Measurements from ENCODE around the gene EVA1A. TPM values are rescaled to one million over a fixed set of nuclear protein-coding genes. Genes with fewer than 3 reads are reported as not detected.
"Not testable (repeated sequence)": the region's sequence is repeated elsewhere in the genome, so short reads cannot be mapped to it uniquely, and the experiment has no call there.

EVA1A gene
- polyA plus RNA-seq, 3 donors: 12.2 to 17.6 (median 16.0) TPM

DNA sequence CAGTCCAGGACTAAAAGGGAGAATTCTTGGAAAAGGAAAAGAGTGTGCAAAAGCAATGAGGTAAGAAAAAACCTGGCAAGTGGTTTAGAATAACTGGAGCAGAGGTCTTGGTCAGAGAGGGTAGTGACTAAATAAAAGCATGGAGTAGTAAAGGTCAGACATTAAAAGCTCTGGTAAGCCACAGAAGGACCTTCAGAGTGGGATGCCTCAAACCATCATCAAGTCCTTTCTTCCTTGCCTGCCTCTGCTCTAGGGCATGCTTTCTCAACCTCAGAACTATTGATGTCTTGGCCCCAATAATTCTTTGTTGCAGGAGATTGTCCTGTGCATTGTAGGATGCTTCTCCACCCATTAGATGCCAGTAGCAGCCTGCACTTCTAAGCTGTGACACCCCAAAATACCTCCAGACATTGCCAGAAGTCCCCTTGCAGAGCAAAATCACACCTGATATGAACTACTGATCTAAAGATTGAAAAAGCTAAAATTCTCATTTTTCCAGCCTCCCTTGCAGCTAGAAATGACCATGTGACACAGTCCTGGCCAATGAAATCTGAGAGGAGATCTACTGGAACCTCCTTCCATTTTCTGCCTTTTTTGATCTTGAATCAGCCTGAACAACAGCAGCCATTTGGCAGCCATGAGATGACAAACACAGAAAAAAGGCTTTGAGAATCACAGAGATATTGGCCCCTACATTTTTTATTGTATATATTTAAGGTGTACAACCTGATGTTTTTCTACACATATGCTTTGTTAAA is 48.1 kb downstream of the EVA1A start:
- DNase-seq (ENCODE audit: extremely low read depth in 1 of 11, low read depth in 9 of 11, low spot score in 4 of 11): no peak

DNA sequence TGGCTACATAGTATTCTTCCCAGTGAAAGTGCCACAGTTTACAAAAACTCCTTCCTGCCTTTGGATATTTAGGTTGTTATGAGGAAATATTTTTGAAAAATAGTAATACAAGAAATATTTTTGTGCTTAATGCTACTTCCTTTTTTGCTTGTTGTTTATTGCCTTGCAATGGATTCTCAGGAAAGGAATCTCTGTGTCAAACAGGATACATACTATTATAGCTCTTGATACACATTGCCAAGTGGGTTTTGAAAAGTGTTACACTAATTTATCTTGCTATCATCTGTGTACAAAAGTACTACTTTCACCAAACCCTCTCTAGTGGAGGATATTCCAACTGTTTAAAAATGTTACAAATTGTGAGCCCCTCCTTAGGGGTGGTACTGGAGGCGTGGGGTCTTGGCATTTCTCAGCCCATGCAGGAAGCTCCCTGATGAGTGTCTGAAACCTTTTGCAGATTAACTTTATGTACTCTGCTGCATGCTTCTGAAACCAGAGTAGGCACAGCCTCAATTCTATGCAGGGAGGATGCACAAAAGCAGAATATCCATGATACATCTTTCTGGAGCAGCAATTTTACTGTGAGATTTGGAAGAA is 54.5 kb downstream of the EVA1A start:
- no peak for DNase-seq (ENCODE audit: extremely low read depth in 1 of 11, low read depth in 9 of 11, low spot score in 4 of 11)

DNA sequence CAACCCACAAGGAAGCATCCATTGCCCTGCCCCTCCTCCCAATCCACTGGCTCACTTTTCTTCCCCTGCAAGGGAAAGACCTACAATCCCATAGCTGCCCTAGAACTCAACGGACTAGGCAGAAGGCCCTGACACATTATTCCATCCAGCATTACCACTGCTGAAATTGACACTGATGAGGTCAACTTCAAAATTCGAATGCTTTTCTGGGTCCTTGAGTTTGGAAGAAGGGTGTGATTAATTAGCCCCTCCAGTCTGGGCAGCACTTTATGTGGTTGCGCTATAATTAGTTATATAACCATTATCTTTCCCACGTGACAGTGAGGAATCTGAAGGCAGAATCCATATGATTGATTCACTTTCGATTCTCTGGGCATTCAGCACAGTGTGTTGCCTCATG is 55.7 kb downstream of the EVA1A start:
- no peak for DNase-seq (ENCODE audit: extremely low read depth in 1 of 11, low read depth in 9 of 11, low spot score in 4 of 11)

DNA sequence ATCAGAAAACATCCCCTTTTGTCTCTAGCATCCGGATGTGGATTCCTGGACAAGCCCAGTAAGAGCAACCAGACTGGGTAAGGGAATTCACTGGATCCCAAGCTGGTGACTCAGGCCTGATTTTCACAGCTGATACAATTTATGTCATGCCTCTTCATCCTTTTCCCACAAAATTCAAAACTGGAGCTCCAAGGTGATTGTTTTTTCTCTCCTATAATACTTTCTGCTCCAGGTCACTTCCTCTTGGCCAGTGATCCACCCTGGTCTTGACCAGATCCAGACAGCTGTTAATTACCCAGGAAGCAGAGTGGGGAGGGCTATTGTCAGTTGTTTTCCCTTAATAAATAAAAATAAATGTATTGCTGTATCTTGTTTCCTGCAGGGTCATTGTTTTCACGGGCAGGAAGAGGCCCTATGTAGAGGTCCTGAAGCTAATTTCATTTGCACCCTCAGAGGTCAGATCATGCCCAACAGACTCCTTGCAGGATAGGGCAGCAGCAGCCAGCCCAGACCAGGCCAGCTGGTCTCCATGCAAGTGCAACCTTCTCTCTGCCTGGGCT is 57.6 kb downstream of the EVA1A start:
- no peak for DNase-seq (ENCODE audit: extremely low read depth in 1 of 11, low read depth in 9 of 11, low spot score in 4 of 11)

DNA sequence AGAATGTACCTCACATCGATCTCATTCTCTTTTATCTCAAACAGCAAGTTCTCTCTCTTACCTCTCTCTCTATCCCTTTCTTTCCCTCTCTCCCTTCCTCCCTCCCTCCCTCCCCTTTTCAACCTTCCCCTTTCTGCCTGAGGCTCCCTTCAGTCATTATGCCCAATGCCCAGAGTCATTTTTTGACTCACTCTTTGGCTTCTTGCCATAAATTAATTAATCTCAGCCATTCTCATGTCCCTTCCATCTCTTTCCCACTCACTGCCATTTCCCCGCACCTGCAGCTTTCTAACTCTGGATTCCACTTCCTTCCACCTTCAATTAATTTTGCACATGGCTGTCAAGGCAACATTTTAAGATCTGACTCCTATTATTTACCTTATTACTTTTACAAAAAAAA is 60.1 kb downstream of the EVA1A start:
- no peak for DNase-seq (ENCODE audit: extremely low read depth in 1 of 11, low read depth in 9 of 11, low spot score in 4 of 11)

DNA sequence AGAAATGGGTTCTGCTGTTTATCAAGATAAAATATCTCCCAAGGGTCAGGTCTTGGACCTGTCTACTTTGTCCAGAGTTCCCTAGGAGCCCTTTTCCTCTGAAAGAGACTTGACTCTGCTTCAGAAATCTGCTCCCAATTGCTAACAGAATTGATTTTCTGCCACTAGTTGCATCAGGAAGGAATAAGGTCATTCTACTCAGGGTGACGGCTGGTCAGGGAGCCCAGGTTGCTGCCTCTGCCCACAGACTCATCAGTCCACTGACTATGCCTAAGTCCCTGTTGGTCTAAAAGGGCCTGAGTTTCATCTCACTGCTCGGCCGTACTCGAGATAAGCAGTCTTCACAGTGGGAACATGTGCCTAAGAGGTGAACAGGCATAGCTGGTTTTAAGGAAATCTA is 61.2 kb downstream of the EVA1A start:
- no peak for DNase-seq (ENCODE audit: extremely low read depth in 1 of 11, low read depth in 9 of 11, low spot score in 4 of 11)

DNA sequence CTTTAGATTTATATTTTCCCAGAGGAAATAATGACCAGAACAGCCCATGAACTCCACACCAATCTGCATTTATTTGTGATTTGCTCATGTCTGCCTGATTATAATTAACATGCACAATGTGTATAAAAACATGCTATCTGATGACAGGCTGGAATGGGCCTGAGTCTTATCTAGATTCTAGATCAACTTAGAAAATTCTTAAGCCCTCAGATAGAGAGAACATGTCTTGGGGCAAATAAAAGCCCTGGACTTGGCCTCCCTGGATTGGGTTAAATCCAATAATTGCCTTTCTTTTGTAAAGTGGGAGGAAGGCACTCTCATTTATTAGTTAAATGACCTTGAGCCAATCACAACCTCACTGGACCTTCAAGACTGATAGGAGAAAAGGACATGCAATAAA is 61.8 kb downstream of the EVA1A start:
- no peak for DNase-seq (ENCODE audit: extremely low read depth in 1 of 11, low read depth in 9 of 11, low spot score in 4 of 11)

DNA sequence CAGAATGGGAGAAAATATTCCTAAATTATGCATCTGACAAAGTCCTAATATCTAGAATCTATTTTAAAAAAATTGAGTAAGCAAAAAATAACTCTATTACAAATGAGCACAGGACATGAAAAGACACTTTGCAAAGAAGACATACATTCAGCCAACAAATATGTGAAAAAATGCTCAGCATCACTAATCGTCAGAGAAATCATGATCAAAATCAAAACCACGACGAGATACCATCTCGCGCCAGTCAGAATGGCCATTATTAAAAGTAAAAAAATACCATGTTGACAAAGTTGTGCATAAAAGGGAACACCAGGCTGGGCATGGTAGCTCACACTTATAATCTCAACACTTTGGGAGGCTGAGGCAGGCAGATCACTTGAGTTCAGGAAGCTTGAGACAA is 63.5 kb downstream of the EVA1A start:
- no peak for DNase-seq (ENCODE audit: extremely low read depth in 1 of 11, low read depth in 9 of 11, low spot score in 4 of 11)

DNA sequence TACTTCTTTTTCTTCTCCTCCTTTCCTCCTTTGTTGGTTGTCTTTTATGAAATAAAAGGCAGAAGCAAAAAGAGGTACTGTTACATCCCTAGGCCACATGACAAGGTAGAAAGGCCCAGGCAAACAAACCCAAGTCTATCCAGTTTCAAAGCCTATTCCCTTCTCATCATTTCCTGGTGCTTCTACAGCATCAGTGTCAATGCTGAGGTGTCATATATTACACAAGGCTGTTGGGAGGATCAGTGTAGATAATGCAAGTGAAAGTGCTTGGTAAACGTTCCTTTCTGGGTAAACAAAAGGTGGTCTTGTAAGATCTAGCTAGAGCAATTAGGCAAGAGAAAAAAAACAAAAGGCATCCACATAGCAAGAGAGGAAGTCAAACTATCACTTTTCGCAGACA is 64.9 kb downstream of the EVA1A start:
- no peak for DNase-seq (ENCODE audit: extremely low read depth in 1 of 11, low read depth in 9 of 11, low spot score in 4 of 11)

DNA sequence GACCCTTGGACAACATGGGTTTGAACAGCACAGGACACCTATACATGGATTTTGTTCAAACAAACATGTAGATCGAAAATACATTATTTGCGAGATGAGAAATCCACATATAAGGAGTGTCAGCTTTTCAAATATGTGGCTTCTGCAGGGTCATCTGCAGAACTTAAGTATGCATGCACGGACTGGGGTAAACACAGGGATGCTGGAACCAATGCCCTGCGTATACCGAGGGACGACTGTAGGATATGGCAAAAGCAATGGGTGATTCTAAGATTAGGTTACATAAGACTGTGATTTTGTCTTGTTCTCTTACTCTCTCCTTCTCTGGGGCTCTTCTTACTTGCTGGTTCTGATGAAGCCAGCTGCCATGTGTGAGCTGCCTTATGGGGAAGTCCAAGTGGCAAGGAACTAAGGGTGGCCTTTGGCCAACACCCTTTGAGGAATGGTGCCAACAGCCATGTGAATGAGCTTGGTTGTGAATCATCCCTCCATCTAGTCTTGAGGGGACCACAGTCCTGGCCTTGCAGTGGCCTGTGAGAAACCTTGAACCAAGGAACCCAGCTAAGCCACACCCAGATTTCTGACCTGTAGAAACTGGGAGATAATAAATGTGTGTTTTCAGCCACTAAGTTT is 66.5 kb downstream of the EVA1A start:
- DNase-seq (ENCODE audit: extremely low read depth in 1 of 11, low read depth in 9 of 11, low spot score in 4 of 11): no peak

DNA sequence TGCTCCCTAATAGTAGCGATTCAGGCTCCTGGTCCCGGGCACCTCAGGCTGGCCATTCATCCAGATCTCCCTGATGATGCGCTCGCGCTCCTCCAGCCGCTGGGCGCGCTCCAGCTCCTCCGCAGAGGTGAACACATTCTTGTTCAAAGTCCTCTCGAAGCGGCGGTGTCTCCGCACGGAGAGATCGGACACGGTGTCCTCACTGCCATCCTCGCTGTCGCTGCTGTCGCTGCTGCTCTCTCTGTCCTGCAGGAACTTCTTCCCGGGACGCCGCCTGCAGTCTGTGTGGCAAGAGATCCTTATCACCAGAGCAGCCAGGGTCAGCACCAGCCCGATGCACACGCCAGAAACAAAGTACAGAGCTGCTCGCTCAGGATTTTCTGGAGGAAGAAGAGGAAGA is 67.5 kb downstream of the EVA1A start:
- DNase-seq (ENCODE audit: extremely low read depth in 1 of 11, low read depth in 9 of 11, low spot score in 4 of 11): no peak

DNA sequence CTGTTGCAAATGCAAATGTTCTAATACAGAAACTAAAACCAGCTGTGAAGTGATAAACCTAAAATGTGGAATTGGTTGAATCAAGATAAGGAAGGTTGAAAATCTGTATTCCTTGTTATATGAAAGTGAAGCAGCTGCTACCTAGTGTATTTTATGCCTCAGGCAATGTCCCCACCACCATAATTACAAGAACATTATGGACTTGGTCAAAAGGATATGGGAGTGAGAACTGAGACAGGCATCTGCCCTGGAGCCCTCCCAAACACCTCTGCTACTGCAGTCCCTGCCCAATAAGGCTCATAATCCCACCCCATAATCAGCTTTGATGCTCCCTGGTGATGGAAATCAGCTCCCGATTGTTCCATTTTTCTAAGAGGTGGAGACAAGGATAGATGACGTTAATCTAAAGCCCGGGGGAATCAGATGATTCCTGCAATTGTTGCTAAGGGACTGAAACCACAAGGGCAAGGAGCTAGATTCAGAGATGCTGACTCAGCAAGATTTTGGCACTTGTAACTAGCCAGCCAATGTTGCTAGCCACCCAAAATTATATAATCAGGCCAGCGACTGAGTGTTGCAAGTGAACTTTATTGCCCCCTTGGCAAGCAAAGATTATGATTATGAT is 69.5 kb downstream of the EVA1A start:
- no peak for DNase-seq (ENCODE audit: extremely low read depth in 1 of 11, low read depth in 9 of 11, low spot score in 4 of 11)

DNA sequence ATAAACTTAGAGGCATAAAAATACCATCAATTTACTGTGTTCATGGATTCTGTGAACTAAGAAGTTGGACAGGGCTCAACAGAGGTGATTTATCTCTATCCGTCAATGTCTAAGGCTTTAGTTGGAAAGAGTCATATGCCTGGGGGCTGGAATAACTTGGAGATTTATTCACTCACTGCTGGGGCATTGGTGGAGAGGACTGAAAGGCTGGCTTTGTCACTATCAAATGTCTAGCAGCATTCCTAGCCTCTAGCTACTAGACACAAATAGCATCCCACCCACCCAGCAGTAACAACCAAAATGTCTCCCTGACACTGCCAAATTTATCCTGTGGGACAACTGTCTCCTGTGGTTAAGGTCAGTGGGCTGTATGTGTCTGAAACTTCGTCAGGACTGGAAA is 71.0 kb downstream of the EVA1A start:
- DNase-seq (ENCODE audit: extremely low read depth in 1 of 11, low read depth in 9 of 11, low spot score in 4 of 11): no peak

DNA sequence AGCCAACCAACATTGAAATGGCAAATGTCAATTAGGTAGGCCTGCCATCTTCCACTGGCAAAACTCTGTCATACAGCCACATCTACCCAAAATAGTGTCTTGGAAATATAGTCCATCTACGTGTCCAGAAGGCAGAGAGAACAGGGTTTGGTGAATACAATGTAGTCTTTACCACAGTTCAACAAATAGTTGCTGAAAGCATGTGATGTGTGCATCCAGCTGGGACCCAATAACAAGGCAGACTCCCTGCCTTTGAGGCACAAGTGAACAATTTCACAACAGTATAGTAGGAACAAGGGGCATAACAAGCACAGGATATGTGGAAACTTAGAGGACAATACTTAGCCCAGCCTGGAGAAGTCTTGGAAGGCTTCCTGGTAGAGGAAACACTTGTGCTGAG is 72.6 kb downstream of the EVA1A start:
- no peak for DNase-seq (ENCODE audit: extremely low read depth in 1 of 11, low read depth in 9 of 11, low spot score in 4 of 11)

DNA sequence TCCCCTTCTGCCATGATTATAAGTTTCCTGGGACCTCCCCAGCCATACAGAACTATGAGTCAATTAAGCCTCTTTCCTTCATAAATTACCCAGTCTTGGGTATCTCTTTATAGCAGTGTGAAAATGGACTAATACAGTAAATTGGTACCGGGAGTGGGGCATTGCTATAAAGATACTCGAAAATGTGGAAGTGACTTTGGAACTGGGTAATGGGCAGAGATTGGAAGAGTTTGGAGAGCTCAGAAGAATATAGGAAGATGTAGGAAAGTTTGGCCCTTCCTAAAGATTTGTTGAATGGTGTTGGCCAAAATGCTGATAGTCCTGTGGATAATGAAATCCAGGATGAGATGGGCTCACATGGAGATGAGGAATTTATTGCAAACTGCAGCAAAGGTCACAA is 74.0 kb downstream of the EVA1A start:
- DNase-seq (ENCODE audit: extremely low read depth in 1 of 11, low read depth in 9 of 11, low spot score in 4 of 11): not testable (repeated sequence)

DNA sequence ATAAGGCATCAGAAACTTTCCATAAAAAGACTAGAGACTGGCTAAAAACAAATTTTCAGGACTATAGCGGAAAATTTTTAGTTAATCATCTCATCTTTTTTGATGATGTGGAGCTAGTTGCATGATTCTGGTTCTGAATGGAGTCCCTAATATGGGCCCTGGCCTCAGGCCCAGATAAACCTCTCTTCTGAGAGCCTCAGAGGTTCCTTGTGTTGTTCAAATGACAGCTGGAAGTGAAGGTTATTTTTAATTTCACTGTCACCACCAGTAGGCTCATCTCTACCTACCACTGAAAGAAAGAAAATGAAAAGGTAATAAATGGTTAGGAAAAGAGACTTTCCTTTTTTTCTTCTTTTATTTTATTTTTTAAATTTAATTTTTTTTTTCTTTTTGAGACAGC is 75.9 kb downstream of the EVA1A start:
- DNase-seq (ENCODE audit: extremely low read depth in 1 of 11, low read depth in 9 of 11, low spot score in 4 of 11): no peak

DNA sequence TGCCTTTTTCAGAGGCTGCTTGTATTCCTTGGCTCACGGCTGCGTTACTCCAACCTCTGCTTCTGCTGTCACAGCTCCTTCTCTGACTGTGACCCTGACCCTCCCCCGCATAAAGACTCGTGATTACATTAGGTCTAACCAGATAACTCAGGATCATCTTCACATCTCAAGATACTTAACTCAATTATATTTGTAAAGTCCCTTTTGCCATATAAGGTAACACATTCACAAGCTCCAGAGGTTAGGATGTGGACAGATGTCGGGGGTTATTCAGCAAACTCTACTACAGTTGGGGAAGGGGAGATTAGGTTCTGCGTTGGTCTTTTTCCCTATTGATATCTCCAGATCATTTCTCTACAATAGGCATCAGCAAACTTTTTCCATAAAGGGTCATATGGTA is 76.9 kb downstream of the EVA1A start:
- DNase-seq (ENCODE audit: extremely low read depth in 1 of 11, low read depth in 9 of 11, low spot score in 4 of 11): no peak

DNA sequence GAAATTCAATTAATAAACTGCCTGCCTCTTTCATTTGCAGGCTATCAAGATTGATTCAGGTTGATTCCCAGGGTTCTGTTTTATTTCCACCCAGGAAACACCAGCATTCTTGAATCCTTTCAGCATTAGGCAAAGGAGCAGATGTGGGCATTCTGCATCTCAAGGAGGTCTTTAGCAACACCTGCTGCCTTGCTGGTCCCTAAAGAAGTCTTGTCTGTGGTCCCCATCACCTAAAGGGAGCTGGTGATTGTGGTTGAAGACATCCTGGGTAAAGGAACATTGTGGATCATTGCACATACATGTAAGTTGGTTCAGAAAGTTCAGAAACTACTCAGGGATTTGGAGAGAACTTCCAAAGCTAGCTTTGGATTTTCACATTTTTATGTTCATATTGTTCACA is 78.3 kb downstream of the EVA1A start:
- DNase-seq (ENCODE audit: extremely low read depth in 1 of 11, low read depth in 9 of 11, low spot score in 4 of 11): no peak

DNA sequence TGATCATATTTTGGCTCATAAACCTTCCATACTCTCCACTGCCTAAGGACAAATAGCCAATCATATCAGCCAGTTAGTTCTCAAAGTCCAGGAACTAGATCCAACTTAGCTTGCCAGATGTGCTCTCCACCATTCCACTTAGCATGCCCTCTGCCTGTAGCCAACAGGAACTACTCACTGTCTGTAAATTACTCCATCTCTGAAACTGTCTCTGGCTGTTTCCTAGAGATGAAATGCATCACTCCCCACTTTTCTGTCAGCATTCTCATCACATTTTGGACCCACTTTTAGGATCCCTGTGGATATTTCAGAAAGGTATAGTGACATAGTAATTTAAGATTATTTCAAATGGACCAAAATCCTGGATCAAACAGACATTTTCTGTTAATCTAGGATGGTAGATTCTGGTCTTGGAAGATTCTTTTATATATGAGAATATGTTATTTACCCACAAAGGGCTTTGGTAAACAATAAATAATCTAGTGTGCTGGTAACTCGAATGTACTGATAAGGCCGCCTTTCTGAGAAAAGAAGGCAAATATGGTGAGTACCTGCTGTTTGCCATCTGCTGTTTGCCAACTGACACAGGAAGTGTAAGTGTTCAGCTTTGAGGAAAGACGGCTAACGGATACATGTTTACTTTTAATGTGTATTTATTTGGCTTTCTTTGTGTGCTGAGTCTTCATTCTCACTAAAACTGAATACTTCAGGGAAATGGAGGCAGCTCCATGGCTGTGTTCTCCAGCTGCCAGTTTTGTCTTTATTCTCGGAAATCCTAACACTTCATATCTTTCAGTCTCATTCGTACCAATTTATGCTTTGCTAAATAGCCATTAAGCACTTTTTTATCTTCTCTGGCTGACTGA is 79.5 kb downstream of the EVA1A start:
- no peak for DNase-seq (ENCODE audit: extremely low read depth in 1 of 11, low read depth in 9 of 11, low spot score in 4 of 11)

Data from renal cortex interstitium (tissue), 11 donors.